K562 (cell line): ENCODE data around the gene FAM83D.

Experiments used
- CTCF ChIP-seq, 3 experiments: IDR thresholded peaks in 2 of 3; conservative IDR thresholded peaks in 1 of 3; 2 replicates each; pipeline ENCODE4 v1.5.1; 2011 to 2012; ENCODE audit warnings: low read length in 3 of 3, mild to moderate bottlenecking in 3 of 3, control low read depth in 2 of 3, improper control_type of control experiment in 1 of 3, inconsistent platforms in 1 of 3, low read depth in 1 of 3, mixed read lengths in 1 of 3, moderate library complexity in 1 of 3; ENCODE audit not compliant: insufficient read depth in 2 of 3
- TRIM28 ChIP-seq: fragments of 450-650 bp; IDR thresholded peaks from 2 replicates; pipeline ENCODE4 v1.6.1; 2017
- YY1 ChIP-seq, 3 experiments: IDR thresholded peaks; 2 replicates each; pipeline ENCODE4 v1.6.1; 2011; ENCODE audit warnings: low read length in 2 of 3, mild to moderate bottlenecking in 2 of 3, moderate library complexity in 2 of 3, borderline replicate concordance in 1 of 3, control low read depth in 1 of 3, low read depth in 1 of 3; ENCODE audit not compliant: insufficient read depth in 3 of 3, insufficient replicate concordance in 2 of 3, control insufficient read depth in 1 of 3, insufficient read length in 1 of 3; ENCODE audit errors: extremely low read depth in 1 of 3
- ZBTB33 ChIP-seq: sonication (generic); formaldehyde crosslinking; IDR thresholded peaks from 2 replicates; pipeline ENCODE4 v1.8.1; 2023; ENCODE audit warnings: mild to moderate bottlenecking, missing genetic modification reagents

GRCh38 chr20:38973107-38973506 lies 46.9 kb downstream of the FAM83D start:
- no peak for TF ChIP-seq CTCF (IDR thresholded peaks at IDR 0.05 in 2 of 3, conservative IDR thresholded peaks at IDR 0.05 in 1 of 3; ENCODE audit: insufficient read depth in 2 of 3, low read depth in 1 of 3, low read length in 3 of 3)
- no peak for TF ChIP-seq YY1 (IDR thresholded peaks at IDR 0.05; ENCODE audit: borderline replicate concordance in 1 of 3, control insufficient read depth in 1 of 3, extremely low read depth in 1 of 3, insufficient read depth in 3 of 3, insufficient read length in 1 of 3, insufficient replicate concordance in 2 of 3, low read depth in 1 of 3, low read length in 2 of 3)
- TF ChIP-seq ZBTB33 (CRISPR knock-in tag), result no peak
- no peak for TF ChIP-seq TRIM28
